Bone marrow (tissue), 2 donors: ENCODE measurements around the gene PGM3.
"Not testable (repeated sequence)": the region's sequence is repeated elsewhere in the genome, so short reads cannot be mapped to it uniquely, and the experiment has no call there.

ENCODE experiments used
- DNase-seq, 2 donors: peaks; one replicate each; lab custom pipeline; 2025; lab: John Stamatoyannopoulos, UW

Gene PGM3, protein sequence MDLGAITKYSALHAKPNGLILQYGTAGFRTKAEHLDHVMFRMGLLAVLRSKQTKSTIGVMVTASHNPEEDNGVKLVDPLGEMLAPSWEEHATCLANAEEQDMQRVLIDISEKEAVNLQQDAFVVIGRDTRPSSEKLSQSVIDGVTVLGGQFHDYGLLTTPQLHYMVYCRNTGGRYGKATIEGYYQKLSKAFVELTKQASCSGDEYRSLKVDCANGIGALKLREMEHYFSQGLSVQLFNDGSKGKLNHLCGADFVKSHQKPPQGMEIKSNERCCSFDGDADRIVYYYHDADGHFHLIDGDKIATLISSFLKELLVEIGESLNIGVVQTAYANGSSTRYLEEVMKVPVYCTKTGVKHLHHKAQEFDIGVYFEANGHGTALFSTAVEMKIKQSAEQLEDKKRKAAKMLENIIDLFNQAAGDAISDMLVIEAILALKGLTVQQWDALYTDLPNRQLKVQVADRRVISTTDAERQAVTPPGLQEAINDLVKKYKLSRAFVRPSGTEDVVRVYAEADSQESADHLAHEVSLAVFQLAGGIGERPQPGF

DNA sequence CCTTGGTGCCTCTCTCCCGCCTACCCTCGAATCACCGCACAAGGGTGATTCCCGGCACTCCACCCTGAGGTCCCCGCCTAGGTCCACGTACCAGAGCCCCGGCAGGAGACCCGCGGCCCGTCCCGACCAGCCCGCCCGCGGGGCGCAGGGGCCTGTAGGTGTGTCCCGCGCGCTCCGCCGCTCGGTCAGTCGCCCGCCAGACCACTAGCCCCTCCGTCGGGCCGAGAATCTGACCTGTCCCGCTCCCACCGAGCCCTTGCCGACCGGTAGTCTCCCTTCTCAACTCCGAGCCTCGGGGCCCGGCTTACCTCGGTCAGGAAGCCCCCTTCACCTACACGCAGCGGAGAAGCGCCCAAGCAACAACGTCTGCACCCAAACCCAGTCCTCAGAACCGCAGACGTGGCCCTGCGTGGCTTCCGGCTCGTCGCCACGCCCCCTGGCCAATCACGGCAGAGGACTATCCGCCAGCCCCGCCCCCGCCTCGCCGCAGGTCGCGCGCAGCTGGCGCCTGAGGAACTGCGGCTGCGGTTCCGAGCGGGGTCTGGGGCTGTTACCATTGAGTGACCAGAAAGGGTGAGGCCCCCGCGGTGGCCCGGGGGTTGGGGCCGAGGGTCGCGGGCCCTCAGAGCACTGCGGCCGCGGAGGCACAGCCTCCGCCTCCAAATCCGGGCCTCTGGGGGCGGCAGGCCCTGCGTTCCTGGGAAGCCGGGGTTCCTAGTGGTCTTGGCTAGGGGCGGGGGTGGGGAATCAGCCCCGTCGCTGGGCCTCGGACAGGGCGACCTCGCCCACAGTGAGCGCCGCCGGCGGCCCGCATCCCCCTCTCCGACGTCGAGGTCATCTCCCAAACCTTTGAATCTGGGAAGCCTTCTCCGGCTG, at the start of gene PGM3, which contains the start of gene RWDD2A:
PGM3 (minus strand) TSS at position 395 of the 876 bp plus-strand sequence. CDS start 2,253 bp downstream, outside the sequence.
RWDD2A (plus strand) TSS at position 487 of the 876 bp plus-strand sequence. CDS start 1,095 bp downstream, outside the sequence.
- DNase-seq, result peak; percentile 54 to 60

DNA sequence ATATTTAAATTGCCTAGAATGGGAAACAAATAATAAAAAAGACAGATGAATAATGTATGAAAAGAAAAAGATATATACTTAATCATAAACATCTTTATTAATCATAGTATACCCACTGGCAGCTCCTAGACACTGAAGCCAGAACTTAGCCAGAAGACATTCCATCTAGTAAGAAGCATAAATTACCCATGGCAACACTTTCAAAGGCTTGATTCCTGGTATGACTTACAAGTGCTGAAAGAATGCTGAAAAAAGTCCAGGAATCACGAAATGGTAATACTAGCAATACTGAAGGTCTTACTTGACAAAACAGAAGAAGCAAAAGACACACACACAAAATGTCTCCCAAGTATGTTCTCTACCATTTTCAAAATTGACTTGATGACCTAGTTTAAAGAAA, 38.1 kb upstream of the PGM3 start:
- no peak for DNase-seq

DNA sequence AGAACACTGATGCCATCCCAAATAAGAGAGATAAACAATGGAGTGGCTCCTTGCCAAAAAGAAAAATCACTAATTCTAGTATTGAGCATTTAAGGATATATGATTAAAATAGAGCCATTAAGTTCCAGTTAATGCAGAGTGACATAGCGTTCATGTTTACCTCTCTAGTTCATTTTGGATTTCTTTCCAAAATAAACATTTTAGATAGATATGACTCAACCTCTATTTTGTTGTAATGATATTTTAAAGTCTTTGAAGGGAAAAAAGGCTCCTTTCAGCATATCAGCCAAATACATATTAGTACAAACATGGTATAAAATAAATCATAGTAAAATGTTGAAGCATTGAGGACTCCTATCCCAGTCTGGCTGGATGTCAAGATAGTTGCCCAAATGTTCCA, 33.5 kb upstream of the PGM3 start:
- no peak for DNase-seq

DNA sequence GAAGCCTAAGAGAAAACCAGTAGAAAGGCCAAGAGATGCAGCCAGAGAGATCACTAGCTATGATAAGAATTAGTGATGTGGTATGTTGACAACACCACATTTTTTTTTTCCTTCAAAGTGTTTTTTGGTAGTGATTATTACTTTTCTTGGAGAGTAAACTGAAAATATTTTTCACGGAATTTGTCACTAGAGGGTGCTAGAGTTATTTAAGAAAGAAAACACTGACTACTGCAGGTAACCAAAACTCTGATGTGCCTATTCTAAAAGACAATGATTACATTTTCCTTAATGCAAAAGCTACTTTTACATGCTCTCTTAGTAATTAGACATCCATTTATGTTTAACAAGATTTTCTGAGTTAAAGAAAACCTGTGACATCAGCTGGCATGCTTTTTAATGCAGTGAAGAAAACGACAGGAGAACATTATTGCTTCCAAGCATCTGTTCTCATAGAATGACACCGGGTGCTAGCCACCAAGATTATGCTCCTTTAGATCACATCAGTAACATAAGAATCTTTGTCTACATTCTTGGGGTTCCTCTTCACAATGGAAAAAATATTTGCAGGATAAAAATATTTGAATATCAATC, 28.9 kb upstream of the PGM3 start:
- DNase-seq, result peak in 1 of 2 donors; percentile 41

DNA sequence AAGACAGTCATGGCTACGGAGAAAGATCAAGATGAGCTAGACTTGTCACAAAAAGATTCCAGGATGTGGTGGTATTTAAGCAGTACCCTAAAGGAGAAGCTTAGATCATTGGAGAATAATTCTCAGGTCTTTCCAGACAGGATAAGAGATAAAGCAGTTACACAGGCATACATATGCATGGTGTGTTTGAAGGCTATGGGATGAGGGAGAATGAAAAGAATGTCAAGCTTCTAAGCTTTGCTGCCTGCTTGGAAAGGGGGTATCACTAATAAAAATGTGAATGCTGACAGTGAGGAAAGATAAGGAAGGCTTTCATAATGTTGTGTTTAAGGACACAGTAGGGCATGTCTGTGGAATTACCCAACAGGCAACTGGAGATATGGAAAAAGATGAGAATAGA, 28.2 kb upstream of the PGM3 start:
- DNase-seq, result no peak

DNA sequence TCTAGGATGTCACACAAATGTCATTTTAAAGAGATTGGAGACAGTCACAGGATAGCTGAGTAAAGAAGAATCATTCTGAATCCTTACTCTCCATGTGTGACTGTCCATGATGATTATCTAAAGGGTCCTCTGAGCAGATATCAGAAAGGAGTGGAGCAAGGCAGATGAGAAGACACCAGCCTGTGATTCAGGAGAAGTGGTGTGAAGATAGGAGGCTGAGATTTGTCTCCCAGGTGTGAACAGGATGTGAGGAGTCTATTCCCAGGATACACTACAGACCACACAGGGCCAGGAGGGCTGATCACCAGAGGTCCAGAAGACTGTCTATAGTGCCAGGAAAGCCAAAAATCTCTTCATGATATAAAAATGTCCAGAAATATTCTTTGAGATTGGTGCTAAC, 27.1 kb upstream of the PGM3 start:
- no peak for DNase-seq

DNA sequence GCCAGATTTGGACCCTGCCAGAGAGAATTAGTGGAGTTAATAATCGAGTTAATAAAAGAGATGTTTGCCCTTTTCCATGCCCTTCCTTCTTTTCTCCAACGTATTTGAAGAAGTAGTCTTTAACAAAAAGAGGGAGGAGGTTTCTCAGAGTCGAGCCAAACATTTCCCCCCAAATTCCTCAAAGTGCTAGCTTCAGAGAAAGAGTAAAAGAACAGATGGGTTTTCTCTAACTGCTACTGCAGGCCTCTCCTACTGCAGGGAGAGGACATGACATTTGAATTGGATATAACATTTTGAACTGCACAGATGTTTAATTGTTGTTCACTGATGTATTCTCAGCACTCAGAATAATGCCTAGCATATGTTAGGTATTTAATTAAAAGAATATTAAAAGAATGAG, 25.6 kb upstream of the PGM3 start:
- no peak for DNase-seq

DNA sequence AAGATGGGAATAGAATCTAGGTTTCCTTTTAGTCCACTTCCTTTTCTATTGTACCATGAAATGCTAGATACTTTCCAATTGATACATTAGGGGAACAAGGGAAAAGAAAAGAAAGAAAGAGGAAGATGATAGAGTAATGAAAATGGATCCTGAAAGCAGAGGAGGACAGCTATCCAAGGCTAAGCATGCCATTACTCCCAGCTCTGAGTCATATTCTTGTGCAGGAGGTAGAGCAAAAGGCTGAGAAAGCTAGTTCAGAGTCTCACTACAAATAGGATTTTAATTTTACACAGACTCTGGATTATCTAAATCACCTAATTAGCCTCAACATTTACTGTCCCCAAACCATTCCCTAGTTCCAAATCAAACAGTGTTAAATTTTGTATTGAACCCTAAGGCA, 23.7 kb upstream of the PGM3 start:
- no peak for DNase-seq

DNA sequence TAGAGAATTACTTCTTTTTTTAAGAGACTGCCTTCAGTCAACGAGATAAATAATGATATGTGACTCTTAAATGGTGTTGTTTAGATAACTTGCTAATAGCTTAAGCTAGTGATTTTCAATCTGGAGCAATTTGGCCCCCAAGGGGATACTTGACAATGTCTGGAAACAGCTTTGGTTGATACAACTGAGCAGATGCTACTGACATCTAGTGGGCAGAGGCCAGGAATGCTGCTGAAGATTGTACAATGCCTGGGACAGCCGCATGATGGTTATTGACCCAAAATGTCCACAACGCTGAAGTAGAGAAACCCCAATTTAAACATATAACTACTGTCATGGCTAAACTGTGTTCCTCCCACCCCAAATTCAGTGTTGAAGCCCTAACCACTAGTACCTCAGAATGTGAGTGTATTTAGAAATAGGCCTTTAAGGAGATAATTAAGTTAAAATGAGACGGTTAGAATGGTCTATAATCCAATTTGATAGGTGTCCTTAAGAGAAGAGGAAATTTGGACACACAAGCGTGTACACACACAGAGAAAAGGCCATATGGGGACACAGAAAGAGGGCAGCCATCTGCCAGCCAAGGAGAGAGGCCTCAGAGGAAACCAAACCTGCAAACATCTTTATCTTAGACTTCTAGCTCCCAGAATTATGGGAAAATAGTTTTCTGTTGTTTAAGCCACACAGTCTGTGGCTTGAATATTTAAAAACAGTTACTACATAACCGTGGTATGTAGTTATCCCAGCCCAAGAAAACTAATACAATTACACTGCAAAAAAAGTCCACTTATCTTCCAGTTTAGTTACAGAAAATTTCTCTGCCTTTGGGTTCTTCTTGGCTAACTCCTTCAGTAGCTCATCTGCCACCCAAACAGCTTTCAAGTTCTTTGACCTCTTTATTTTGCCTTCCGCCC, 22.3 kb upstream of the PGM3 start:
- peak in 1 of 2 donors; percentile 22 for DNase-seq

DNA sequence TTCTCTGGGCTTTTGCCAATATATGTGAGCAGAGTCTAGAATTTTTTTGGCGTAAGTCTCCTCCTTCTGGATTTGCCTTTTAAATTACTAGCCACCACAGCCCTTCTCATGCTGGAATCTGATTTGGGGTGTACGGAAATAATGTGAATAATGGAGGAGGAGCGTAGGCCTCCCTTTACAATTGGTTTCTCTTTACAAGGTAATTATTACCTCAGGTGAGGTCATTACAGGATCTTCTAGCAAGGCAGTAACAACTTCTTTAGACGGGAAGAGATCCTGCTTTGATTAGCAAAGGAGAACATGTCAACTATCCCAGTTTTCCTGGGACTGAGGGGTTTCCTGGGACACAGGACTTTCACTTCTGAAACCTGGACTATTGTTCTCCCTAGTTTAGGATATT, 9.0 kb upstream of the PGM3 start:
- DNase-seq, result no peak

DNA sequence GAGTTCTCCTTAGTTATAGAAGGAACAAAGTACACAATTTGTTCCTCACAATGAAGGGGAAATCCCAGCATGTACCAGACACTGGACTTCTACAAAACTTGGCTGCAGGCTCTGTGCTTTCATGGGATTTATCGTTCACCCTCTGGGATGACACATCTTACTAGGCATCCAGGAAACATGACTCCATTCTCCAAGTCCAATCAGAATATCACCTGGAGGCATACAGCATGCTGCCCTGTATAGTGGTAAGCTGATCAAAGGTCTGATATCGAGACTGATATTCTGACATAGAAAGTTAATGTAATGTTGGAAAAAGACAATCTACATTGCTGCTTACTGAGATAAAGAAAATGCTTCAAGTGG, 6.8 kb upstream of the PGM3 start:
- no peak for DNase-seq

DNA sequence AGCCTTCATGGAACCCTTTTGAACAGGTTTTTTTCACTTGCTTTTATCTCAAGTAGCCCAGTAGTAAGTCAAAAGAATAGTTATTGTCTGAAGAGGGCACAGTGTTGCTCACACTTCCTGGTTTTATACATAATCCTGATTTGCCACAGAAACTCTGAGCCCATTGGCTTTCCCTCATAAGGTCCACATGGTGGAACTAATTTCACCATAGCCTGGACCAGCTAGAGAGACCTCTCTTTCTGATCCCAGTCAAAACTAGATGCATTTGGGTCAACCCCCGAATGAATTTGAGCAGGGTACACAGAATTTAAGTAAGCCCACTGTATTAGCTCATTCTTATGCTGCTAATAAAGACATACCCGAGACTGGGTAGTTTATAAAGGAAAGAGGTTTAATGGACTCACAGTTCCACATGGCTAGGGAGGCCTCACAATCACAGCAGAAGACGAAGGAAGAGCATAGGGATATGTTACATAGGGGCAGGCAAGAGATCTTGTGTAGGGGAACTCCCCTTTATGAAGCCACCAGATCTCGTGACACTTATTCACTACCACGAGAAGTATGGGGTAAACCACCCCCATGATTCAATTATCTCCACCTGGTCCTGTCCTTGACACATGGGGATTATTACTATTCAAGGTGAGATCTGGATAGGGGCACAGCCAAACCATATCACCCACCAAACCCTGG, 6.3 kb upstream of the PGM3 start:
- DNase-seq, result no peak

DNA sequence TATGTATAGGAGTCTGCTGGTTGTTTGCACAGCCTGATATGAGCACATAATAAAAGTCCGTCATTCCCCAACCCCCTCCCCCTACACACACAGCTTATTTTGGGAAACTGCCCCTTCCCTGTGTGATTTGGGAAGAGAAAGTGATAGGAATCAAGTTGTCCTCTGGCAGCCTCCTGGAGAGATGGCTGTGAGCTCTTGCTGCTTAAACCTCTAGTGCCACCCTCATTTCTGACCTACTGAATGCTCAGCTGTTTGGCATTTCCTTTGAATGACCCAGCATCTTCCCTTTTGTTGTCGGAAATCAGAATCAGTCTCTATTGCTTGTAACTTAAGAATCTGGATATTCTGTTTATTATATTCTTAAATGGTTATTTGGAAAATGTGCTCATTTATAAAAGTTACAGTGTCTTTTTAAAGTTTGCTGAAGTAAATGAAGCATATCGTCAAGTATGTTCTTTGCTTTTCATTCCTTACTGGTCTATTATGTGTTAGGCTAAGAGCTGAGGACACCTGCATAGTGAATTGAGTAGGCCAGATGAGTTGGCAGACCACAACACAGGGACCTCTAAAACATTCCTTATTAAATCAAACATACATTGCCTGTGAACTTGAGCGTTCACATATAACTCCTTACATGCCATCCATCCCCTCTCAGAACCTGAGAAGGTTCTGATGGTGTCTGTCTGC, 5.6 kb upstream of the PGM3 start:
- DNase-seq, result no peak

DNA sequence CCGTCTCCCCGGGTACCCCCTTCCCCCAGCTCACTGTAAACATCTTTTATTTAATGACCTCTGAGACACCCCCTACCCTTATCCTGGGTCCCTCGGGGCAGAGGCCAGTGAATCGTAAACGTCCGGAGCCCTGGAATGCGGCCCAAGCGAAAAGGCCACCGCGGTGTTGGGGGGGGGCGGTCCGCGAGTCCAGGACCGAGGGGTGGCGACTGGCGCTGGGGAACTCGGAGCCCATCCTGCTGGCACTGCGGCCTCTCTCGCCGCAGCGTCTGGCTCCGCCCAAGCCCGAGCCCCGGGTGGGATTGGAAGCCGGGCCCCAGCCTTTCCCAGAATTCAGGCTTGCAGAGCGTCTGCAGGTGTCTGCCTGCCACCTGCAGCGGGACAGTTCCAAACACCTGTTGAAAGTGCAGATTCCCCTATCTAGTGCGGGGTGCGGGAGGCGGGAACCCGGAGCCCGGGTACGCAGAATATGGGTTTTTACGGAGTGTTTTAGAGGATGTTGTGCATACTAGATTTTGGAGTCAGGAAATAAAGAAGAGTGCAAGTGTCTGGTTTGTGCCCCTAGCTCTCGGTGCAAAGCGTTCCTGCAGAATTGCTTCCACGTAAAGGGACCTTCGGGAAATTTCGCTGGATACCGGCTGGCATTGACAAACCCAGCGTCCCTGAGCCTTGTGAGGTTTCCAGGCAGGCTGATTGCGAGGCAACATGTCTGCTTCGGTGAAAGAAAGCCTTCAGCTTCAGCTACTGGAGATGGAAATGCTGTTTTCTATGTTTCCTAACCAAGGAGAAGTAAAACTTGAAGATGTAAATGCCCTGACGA, 892 bp upstream of the PGM3 start:
- DNase-seq, result no peak

DNA sequence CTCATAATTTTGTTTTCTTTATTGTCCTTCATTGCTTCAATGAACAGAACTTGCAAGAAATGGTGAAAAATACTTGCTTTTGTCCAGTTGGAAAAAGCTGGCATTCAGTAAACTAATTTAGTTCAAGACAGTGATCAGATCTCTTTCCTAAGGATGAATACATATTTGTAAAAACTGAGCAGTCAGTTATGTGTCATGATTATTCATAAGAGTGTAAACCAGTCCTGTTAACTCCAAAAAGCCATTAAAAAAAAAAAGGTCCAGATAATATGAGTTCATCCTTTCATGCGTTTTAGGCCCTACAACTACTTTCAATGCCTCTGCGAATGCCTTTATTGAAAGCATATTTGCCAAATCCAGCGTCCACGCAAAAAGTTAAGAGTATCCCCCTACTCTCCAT, 609 bp downstream of the PGM3 start:
- no peak for DNase-seq

DNA sequence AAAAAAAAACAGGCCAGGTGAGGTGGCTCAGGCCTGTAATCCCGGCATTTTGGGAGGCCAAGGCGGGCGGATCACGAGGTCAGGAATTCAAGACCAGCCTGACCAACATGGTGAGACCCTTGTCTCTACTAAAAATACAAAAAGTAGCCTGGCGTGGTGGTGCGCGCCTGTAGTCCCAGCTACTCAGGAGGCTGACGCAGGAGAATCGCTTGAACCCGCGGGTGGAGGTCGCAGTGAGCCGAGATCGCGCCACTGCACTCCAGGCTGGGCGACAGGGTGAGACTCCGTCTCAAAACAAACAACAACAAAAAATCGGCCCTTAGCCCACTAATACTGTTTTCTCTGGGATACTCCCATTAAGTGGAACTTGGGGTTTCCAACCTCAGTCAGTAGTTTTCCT, 1.1 kb downstream of the PGM3 start:
- DNase-seq, result not testable (repeated sequence)

DNA sequence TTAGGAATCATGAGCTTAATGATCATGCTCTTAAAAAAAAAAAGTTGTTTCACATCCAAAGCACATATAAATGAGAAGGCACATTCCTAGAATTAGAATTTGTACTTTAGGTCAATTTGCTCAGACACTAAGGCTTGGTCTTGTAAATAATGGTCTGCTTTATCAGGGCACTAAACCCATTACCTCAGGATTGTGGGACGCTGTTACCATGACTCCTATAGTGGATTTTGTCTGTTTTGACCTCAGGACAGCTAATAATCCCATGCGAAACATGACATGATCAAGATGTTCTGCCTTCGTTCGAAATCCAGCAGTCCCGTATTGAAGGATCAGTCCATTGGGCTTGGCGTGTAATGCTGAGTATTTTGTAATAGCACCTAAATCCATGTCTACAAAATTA, 2.4 kb downstream of the PGM3 start:
- no peak for DNase-seq

DNA sequence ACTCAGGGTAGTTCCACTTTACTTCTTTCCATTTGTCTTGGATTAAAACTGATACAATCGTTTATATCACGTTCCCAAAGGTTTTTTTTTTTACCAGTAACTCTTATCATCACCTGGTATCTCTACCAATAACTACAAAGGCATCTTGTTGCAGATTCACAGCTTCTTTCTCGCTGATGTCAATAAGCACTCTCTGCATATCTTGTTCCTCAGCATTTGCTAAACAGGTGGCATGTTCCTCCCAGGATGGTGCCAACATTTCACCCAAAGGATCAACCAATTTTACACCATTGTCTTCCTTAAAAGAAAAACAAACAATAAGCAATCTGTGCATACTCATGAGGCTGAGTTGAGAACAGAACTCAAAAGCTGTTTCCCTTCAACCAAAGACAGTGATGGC, 4.6 kb downstream of the PGM3 start:
- no peak for DNase-seq

DNA sequence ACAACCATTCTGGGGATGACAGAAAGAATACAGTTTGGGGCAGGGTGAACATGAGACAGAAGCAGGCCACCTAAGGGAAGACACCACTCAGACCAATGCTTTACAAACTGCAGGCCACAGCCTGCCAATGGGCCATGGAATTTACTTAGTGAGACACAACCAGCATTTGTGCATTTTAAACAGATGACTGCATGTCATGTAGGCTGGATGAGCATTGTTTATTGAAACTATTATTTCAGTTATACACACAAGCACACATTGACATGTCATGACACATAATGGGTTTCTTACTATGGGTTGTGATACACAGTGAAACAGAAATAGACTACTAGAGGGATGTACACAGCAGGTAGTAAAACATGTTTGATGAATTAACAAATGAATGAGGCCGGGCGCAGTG, 8.0 kb downstream of the PGM3 start:
- DNase-seq, result no peak
